Caco-2 (cell line): ENCODE measurements around the gene SHC3. TPM values are rescaled to one million over a fixed set of nuclear protein-coding genes. Genes with fewer than 3 reads are reported as not detected.

Experiments used
- BruUV-seq: library from RNA; stranded (reverse); fragments of 400-500 nt; replicated peaks from 2 replicates; lab custom pipeline; 2021; lab: Mats Ljungman, UMichigan
- CTCF ChIA-PET: fragments of 300-600 bp; sonication (Branson Sonifier 250); formaldehyde crosslinking; loops from one replicate; lab custom pipeline; 2022; ENCODE audit warnings: antibody characterized with exemption; lab: Charles Lee
- POLR2A ChIA-PET: fragments of 300-600 bp; sonication (Branson Sonifier 250); formaldehyde crosslinking; loops from one replicate; lab custom pipeline; 2022; ENCODE audit warnings: antibody characterized with exemption; lab: Charles Lee
- DNase-seq, 2 experiments: peaks; one replicate each; pipeline versions ENCODE4 v3.0.0 to v3.0.0-alpha.2; 2020 to 2022
- H3K27me3 ChIP-seq: replicated peaks from 2 replicates; pipeline ENCODE4 v1.6.0; 2011; ENCODE audit warnings: low read length; ENCODE audit not compliant: control insufficient read depth, insufficient read depth
- H3K36me3 ChIP-seq: 2 replicates; pipeline ENCODE4 v1.5.1; 2011; ENCODE audit warnings: low read length; ENCODE audit not compliant: control insufficient read depth, insufficient read depth
- H3K4me1 ChIP-seq: fragments of 250-450 bp; sonication (Bioruptor Pico); 2 replicates; pipeline ENCODE4 v1.5.1; 2020; ENCODE audit warnings: mild to moderate bottlenecking
- H3K4me3 ChIP-seq: 2 replicates; pipeline ENCODE4 v1.5.1; 2011; ENCODE audit warnings: low read depth, mild to moderate bottlenecking, control low read depth, low read length
- H3K9me3 ChIP-seq: fragments of 250-450 bp; sonication (Bioruptor Pico); 2 replicates; pipeline ENCODE4 v1.5.1; 2020; ENCODE audit warnings: mild to moderate bottlenecking, moderate library complexity
- H3K27ac Mint-ChIP-seq: one replicate; pipeline ENCODE4 v1.8.0; 2022; ENCODE audit warnings: mixed read lengths; ENCODE audit not compliant: unreplicated experiment
- H3K27me3 Mint-ChIP-seq: one replicate; pipeline ENCODE4 v1.8.0; 2022; ENCODE audit warnings: mixed read lengths; ENCODE audit not compliant: insufficient read depth, unreplicated experiment
- H3K36me3 Mint-ChIP-seq: one replicate; pipeline ENCODE4 v1.8.0; 2022; ENCODE audit warnings: mild to moderate bottlenecking, mixed read lengths; ENCODE audit not compliant: insufficient read depth, unreplicated experiment
- H3K4me1 Mint-ChIP-seq: one replicate; pipeline ENCODE4 v1.8.0; 2022; ENCODE audit warnings: low read depth, mixed read lengths; ENCODE audit not compliant: unreplicated experiment
- H3K4me3 Mint-ChIP-seq: one replicate; pipeline ENCODE4 v1.8.0; 2022; ENCODE audit warnings: mild to moderate bottlenecking, moderate library complexity, mixed read lengths; ENCODE audit not compliant: unreplicated experiment
- H3K9me3 Mint-ChIP-seq: one replicate; pipeline ENCODE4 v1.8.0; 2022; ENCODE audit warnings: mixed read lengths; ENCODE audit not compliant: unreplicated experiment
- intact Hi-C: fragments of 100-400 bp; cut with micrococcal nuclease; formaldehyde crosslinking; loops from one replicate; pipeline ENCODE4 v1.10.0; 2022; ENCODE audit not compliant: unreplicated experiment
- total RNA-seq: library from RNA; stranded (reverse); gene quantifications from 2 replicates; pipeline ENCODE4 v1.2.3, GENCODE V29; 2022
- TF ChIP-seq, protein P1 (sequence below), 2 experiments: fragments of 200-600 bp in 1 of 2; IDR thresholded peaks; 1 replicate in 1 of 2; 2 replicates in 1 of 2; pipeline versions ENCODE4 v1.5.1 to v1.8.0; 2011 to 2022; ENCODE audit warnings: antibody characterized with exemption in 1 of 2, control low read depth in 1 of 2, inconsistent platforms in 1 of 2, low read depth in 1 of 2, low read length in 1 of 2, mild to moderate bottlenecking in 1 of 2, moderate library complexity in 1 of 2; ENCODE audit not compliant: insufficient read depth in 1 of 2, severe bottlenecking in 1 of 2, unreplicated experiment in 1 of 2

Gene SHC3
- total RNA-seq, 1 experiment from 2014 or later: 0.20 TPM

DNA sequence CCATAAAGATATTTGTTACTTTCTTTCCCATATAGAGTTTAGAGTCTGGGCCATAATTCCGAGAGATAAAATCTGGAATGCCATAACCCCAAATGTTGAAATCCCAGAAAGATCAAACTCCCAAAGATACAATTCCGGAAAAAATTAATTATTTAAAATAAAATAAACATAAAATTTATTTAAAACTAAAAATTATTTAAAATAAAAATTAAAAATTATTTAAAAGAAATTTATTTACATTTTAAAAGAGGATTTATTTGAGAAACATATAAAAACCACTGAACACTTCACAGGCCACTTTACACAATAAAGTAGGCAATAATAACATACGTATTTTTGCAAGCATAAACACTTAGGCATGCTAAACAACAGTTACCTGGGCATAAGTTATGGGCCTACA, 57.9 kb downstream of the SHC3 start:
- no peaks in the 10 kb centered on the region for H3K27me3 Mint-ChIP-seq
- H3K36me3 ChIP-seq: no peaks in the 10 kb centered on the region
- TF ChIP-seq, protein P1, sequence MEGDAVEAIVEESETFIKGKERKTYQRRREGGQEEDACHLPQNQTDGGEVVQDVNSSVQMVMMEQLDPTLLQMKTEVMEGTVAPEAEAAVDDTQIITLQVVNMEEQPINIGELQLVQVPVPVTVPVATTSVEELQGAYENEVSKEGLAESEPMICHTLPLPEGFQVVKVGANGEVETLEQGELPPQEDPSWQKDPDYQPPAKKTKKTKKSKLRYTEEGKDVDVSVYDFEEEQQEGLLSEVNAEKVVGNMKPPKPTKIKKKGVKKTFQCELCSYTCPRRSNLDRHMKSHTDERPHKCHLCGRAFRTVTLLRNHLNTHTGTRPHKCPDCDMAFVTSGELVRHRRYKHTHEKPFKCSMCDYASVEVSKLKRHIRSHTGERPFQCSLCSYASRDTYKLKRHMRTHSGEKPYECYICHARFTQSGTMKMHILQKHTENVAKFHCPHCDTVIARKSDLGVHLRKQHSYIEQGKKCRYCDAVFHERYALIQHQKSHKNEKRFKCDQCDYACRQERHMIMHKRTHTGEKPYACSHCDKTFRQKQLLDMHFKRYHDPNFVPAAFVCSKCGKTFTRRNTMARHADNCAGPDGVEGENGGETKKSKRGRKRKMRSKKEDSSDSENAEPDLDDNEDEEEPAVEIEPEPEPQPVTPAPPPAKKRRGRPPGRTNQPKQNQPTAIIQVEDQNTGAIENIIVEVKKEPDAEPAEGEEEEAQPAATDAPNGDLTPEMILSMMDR (IDR thresholded peaks at IDR 0.05; ENCODE audit: insufficient read depth in 1 of 2, low read depth in 1 of 2, low read length in 1 of 2, severe bottlenecking in 1 of 2, unreplicated experiment in 1 of 2): no peak
- ChIA-PET POLR2A (no interaction called here), CTCF (no interaction called here)
- H3K9me3 ChIP-seq: no peaks in the 10 kb centered on the region
- H3K4me3 Mint-ChIP-seq: no peak overlapping the region
- no peak for DNase-seq
- no peak overlapping the region for H3K4me3 ChIP-seq
- intact Hi-C loops: no loop called here
- H3K36me3 Mint-ChIP-seq: no peaks in the 10 kb centered on the region
- no peaks in the 10 kb centered on the region for H3K4me1 Mint-ChIP-seq
- H3K27me3 ChIP-seq: no peaks in the 10 kb centered on the region
- H3K27ac Mint-ChIP-seq: no peak overlapping the region
- no peaks in the 10 kb centered on the region for H3K9me3 Mint-ChIP-seq
- no TSS peak for BruUV-seq
- no peaks in the 10 kb centered on the region for H3K4me1 ChIP-seq

DNA sequence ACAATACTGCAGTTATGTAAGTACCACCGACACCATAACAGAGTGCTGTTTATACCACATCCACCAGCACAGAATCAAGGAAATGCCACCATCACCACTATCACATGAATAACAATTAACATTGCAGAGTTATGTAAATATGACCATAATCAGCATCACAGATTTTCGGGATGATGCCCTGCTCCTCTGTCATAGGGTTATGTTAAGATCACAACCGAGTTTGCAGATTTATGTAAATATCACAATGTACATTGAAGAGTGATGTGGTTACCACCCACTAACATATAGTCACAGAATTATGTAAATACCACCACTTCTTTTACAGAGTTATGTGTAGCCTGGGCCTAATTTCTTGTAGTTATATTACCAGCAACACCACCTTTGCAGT, 61.8 kb downstream of the SHC3 start:
- Histone ChIP-seq H3K4me1 (no peaks in the 10 kb centered on the region), H3K36me3 (no peaks in the 10 kb centered on the region), H3K27me3 (no peaks in the 10 kb centered on the region), H3K9me3 (no peaks in the 10 kb centered on the region), H3K4me3 (no peak overlapping the region)
- ChIA-PET CTCF (no interaction called here), POLR2A (no interaction called here)
- no peak overlapping the region for H3K4me3 Mint-ChIP-seq
- intact Hi-C loops: no loop called here
- DNase-seq: no peak
- no peaks in the 10 kb centered on the region for H3K36me3 Mint-ChIP-seq
- BruUV-seq: no TSS peak
- H3K27me3 Mint-ChIP-seq: no peaks in the 10 kb centered on the region
- no peaks in the 10 kb centered on the region for H3K4me1 Mint-ChIP-seq
- no peak overlapping the region for H3K27ac Mint-ChIP-seq
- H3K9me3 Mint-ChIP-seq: no peaks in the 10 kb centered on the region
- TF ChIP-seq, protein P1 (IDR thresholded peaks at IDR 0.05; ENCODE audit: insufficient read depth in 1 of 2, low read depth in 1 of 2, low read length in 1 of 2, severe bottlenecking in 1 of 2, unreplicated experiment in 1 of 2): no peak

DNA sequence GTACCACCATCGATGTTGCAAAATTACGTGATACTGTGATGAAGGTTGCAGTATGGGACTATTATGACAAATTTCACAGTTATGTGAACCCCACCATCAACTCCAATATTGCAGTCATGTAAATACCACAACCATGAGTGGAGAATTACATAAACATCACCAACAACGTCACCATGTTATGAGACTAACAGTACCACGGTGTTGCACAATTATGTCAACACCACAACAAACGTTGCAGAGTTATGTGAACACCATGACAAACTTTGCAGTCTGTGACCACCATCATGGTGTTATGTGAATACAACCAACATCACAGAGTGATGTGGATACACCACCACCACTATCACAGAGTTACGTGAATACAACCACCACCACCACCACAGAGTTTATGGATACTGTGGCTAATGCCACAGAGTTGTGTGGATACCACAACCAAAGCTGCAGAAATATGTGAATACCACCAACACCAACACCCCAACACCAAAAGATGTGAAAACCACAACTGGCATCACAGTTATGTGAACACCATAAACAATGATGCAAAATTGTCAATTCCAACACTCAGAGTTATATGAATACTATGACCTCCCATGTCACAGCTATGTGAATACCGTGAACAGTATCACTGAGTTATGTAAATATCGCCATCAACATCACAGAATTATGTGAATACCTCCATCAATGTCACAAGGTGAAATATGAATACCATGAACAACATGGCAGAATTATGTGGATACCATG, 62.4 kb downstream of the SHC3 start:
- no peak for DNase-seq
- ChIA-PET CTCF (no interaction called here), POLR2A (no interaction called here)
- no TSS peak for BruUV-seq
- no peaks in the 10 kb centered on the region for H3K36me3 Mint-ChIP-seq
- no peaks in the 10 kb centered on the region for H3K27me3 ChIP-seq
- H3K9me3 ChIP-seq: no peaks in the 10 kb centered on the region
- H3K27me3 Mint-ChIP-seq: no peaks in the 10 kb centered on the region
- no peaks in the 10 kb centered on the region for H3K4me1 Mint-ChIP-seq
- TF ChIP-seq, protein P1 (IDR thresholded peaks at IDR 0.05; ENCODE audit: insufficient read depth in 1 of 2, low read depth in 1 of 2, low read length in 1 of 2, severe bottlenecking in 1 of 2, unreplicated experiment in 1 of 2): no peak
- intact Hi-C loops: no loop called here
- H3K27ac Mint-ChIP-seq: no peak overlapping the region
- H3K4me1 ChIP-seq: no peaks in the 10 kb centered on the region
- H3K9me3 Mint-ChIP-seq: no peaks in the 10 kb centered on the region
- no peak overlapping the region for H3K4me3 Mint-ChIP-seq
- H3K36me3 ChIP-seq: no peaks in the 10 kb centered on the region
- no peak overlapping the region for H3K4me3 ChIP-seq
